HG03159 (cell line): ENCODE data around the gene FLOT1.

Source experiments
- ATAC-seq: cut with Tn5 transposase; IDR thresholded peaks from one replicate; pipeline ENCODE4 v1.9.1; 2021; ENCODE audit warnings: mild to moderate bottlenecking, moderate library complexity; ENCODE audit not compliant: unreplicated experiment

FLOT1 gene

DNA sequence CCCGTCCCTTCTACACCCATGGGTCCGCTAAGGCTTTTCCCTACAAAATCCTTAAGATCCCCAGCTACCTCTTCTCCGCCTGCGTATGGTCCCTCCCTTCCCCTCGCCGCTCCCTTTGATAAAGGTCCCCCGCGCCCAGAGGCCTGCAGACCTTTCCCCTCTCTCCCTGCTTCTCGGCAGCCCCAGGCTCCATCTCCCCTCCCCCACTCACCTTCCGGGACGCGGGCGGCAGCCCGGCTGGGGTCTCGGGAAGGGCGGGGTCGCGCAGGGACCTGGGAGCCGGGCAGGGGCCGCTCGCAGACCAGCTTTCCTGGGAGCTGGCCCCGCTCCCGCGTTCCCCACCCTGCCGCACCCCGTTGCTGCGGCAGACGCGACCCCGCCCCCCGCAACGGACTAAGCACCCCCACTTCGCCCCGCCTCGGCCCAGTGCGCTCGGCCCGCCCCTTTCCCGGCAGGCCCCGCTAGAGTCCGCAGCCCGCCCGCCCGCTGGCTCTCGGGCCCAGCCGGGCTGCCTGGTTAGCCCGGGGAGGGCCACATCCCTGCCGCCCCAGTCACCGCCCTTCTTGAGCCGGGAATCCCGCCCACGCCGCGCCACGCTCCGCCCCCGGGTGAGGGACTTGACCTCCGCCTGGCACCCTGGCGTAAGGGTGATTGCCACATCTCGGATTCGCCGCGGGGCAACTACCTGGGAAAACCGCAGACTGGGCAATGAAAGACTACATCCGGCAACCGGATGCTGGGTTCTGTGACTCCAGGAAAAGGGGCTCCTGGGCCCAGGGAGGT is at the start of gene FLOT1:
FLOT1 (minus strand) TSS at position 372 of the 783 bp plus-strand sequence. CDS start 498 bp downstream, outside the sequence.
- ATAC-seq = peak; percentile 54

DNA sequence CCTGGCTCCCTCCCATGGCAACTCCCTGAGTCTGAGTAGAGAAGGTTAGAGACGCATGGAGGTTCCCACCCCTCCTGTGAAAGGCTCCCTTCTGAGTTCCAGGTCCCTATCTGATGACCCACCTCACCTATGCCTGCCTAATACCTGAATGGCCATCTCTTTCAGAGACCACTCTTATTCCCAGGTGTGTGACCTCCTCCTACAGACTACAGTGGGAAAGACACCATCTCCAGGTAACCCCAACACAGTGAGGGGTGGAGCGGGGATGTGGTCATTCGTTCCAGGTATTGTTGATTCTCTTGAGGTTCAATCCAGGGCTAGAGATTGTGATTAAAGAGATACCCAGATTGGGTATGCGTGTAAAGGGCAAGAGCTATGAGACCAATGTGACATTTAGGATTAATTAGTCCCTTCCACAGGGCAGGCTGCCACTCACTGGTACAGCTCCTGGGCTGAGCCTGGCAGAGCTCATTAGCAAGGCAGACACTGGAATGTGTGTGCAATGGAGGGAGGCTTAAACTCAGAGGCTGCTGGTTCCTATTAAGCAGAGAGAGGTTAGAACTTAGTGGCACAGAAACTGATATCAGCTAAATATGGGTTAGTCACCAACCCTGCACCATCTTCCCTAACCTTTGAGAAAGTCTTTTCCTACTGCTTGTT is 48.4 kb upstream of the FLOT1 start:
- ATAC-seq = no peak

DNA sequence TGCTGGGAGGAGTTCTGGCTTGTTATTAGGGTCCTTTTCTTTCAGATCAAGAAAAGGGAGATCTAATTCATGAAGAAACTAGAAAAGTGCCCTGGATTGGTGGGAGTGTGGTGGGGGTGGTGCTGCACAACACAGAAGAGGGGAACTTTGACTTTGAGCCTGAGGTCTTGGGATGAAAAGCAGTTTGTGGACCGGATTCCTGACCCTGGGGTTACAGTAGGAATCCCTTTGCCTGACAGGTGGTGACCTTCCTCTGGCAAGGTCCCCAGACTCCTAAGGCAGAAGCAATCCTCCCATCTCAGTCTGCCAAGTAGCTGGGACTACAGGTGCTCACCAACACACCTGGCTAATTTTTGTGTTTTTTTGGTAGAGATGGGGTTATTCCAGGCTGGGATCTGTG is 47.1 kb upstream of the FLOT1 start:
- ATAC-seq = no peak

DNA sequence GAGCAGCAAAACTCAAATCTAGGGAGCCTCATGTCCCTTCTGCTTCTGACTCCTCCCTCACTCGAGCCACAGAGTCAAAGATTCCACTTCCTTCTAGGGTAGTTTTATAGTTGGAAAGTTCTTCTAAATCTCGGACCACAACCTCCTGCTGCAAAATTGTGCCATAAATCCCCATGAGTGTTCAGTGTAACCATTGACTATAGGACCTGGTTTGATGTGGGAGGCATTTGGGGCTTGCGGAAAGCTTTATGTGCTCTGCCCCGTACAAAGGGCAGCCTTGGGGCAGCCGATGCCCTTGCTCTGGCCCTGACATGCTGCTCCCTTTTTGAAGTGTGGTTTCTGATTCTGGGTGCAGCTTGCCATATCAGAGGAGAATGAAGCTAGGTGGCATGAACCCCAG is 45.5 kb upstream of the FLOT1 start:
- ATAC-seq = no peak

DNA sequence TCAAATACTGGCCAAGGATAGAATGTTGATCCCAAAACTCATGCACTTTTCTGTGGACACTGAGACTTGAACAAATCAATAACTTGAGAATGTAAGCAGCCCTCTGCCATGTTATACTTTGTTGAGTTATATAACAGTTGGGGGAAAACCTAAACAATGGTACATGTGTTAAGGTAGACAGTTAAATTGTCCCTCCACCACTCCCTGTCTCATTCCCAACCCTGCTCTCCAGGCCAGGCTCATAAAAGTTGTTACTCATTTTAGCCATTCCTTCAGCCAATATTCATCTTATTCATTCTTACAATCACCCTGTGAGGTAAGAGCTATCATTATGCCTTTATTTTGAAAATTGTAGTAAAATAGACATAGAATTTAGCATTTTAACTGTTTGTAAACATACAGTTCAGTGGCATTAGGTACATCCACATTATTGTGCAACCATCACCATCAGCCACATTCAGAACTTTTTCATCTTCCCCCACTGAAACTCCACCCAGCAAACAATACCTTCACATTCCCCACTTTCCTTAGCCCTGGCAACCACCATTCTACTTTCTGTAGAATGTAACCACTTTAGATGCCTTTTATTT is 40.0 kb upstream of the FLOT1 start:
- no peak for ATAC-seq

DNA sequence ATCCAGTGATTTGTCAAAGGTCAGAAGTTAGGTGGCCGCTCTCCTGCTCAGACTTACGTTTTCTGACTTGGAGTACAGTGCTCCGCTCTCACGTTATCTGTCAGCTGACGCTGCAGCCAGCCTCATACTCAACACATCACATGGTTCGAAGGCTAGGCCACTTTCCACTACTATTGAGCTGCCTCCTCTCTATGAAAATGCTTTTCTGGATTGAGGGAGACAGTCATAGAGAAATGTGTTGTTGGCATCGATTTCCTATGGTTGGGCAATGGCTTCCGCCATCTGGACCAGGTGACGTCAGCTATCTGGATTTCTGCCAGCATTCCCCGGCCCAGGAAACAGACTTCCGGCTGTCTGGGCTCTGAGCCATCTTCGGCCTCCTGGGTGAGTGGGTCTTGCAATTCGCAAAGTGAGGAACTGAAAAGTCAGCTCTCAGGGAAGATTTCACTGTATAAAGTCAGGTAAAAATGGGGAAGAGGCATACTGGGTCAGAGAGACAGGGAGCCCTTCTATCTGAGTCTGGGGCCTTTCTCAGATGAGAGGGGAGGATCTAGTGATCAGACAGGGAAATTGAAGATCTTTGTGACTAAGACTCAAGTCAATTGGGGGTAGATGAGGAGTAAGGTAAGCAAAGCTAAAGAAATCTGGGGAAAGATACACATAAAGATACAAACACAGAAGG is 39.4 kb upstream of the FLOT1 start:
- ATAC-seq = no peak

DNA sequence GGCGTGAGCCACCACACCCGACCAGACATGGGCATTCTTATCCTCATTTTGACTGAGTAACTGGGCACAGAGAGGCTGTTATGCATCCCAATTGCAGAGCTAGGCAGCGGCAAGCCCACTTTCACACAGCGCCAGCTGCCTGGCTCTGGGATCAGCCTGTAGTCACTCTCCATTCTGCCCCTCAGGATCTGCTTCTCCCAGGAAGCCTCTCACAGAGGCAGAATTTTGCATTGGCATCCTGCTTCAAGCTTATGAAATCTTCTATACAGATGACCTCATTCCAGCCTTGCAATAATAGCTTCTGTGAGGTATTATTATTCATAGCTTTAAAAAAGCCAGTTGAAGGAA is 38.9 kb upstream of the FLOT1 start:
- ATAC-seq = no peak

DNA sequence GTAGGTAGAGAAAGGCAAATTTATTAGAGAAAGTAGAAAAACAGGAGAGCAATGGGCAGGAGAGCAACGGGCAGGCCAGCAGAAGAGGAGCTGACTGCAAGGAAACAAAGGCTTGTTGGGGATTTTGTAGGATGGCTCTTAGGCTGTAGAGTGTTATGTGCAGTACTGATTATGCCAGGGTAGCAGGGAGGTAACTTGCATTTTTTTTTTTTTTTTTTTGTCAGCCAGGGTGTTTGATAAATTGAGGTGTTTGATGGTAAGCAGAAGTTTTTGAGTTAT is 38.1 kb upstream of the FLOT1 start:
- ATAC-seq = no peak

GRCh38 chr6:30779850-30780641 is 37.6 kb upstream of the FLOT1 start:
- ATAC-seq = no peak

GRCh38 chr6:30778001-30778635 is 35.6 kb upstream of the FLOT1 start:
- ATAC-seq = no peak

DNA sequence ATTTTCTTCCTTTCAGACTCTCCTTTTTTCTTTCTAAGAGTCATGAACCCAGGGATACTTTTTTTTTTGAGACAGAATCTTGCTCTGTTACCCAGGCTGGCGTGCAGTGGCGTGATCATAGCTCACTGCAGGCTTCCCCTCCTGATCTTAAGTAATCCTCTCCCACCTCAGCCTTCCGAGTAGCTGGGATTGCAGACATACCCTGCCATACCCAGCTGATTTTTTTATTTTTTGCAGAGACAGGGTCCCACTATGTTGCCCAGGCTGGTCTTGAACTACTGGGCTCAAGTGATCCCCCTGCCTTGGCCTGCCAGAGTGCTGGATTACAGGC is 34.6 kb upstream of the FLOT1 start:
- no peak for ATAC-seq

DNA sequence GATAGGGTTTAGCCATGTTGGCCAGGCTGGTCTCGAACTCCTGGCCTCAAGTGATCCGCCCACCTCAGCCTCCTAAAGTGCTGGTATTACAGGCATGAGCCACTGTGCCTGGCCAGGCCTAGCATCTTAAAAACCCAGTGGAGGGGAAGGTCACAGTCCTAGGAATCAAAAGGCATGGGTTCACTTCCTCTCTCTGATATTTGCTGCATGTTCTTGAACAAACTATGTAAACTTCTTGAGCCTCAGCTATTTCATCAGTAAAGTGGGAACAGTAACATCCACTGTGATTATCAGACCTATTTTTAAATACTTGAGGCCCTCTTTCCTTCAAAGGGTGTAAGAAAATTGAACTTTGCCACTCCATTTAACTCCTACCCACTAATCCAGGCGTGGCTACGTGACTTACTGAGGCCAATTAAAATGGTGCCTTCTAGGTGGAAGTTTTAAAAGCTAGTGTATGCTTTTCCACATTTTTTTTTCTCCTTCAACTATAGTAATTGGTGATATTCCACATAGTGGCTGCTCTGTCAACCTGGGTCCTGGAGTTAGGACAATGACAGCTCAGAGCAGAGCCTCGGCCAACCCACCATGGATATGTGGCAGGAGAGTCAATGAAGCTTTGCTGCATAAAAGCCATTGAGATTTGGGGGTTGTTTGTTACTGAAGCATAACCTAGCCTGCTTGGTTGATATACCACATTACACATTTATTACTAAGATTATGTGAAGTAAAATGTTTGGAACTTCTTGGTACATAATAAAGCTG is 34.1 kb upstream of the FLOT1 start:
- ATAC-seq = no peak

DNA sequence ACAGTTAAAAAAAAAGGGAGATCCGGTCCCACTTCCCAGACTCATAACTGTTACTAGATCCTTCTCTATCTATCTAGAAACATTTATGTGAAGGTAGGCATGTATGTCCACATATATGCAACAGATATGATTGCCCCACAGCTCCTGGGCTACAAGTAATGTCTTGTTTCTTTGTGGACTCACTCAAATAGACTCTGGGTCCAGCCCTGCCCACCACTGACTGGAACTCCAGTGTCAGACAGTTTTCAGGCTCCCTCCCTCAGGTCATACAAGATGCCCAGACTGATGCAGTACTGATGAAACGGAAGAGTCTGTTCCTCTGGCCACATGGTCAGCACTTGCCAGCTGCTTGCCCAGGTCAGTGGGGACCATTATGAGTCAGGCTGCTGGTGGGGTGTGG is 32.6 kb upstream of the FLOT1 start:
- no peak for ATAC-seq

- no peak for ATAC-seq
Measured at GRCh38 chr6:30774701-30775100, 32.2 kb upstream of the FLOT1 start.

DNA sequence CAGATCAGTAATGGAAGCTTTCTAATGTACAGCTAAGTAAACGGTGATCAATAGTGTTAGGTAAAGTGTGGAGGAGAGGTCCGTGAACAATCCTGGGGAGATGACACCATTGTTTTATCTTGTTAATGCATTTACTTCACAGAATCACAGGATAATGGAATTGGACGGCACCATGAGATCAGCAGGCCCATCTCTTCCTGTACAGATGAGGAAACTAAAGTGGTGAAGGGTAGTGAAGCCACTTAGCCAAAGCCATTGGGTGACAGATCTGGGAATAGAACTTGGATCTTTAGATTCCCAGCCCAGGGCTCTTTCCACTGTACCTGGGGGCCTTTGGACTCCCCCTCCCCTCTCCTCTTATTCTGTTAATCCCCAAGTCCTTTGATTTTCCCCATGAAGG is 28.1 kb upstream of the FLOT1 start:
- ATAC-seq = no peak

GRCh38 chr6:30769853-30770524 is 27.5 kb upstream of the FLOT1 start:
- ATAC-seq = no peak

- no peak for ATAC-seq
Measured at GRCh38 chr6:30769088-30769852, 26.8 kb upstream of the FLOT1 start.

- ATAC-seq = no peak
Measured at GRCh38 chr6:30768634-30769087, 26.2 kb upstream of the FLOT1 start.

DNA sequence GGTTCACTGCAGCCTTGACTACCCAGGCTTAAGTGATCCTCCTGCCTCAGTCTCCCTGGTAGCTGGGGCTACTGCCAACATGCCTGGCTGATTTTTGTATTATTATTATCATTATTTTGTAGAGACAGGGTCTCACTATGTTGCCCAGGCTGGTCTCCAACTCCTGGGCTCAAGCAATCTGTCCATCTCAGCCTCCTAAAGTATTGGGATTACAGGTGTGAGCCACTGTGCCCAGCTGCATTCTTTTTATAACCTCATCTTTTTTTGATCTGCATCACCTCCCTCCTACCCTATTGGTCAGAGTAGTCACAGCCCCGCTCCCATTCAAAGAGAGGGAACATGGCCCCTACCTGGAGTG is 25.4 kb upstream of the FLOT1 start:
- no peak for ATAC-seq
